ENCODE results near the gene GRIK5.

GRIK5 gene

DNA sequence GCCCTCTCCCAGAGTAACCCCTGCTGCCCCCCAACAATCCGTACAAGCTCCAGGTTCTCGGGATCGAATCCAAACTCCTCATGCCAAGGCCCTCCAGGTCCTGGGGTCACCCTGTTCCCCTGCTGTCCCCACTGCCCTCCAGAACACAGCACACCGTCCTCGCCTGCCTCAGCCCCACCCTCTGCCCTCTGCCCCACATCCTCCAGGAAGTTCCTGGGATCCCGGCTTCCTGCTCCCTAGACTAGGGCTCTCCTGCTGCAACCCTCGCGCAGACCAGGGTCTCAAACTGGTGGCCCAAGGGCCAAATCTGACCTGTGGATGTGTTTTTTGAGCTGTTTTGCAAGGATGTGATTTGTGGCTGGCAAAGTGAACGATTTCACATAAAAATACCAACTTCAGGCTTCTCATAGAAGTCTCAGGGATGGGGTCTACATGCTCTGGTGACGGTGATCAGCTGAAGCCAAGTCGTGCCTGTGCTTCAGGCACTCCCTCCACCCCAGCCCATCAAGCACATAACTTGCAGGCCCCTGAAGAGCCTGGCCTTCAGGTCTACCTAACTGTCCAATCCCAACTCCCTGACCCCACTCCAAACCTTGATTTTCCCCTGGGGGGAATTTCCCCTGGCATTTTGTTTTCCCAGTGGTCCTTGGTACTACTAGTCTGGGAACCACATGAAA, 112.7 kb downstream of the GRIK5 start:
- Histone ChIP-seq H3K4me3 (ENCODE audit: low read length, poor library complexity, severe bottlenecking) (peak overlapping the region; percentile 76), H3K9me3 (ENCODE audit: insufficient read depth, low read depth, low read length) (no peaks in the 10 kb centered on the region), H3K79me2 (ENCODE audit: insufficient read depth, low read length) (no peaks in the 10 kb centered on the region), H3K36me3 (ENCODE audit: insufficient read depth, low read length) (no peaks in the 10 kb centered on the region), H3K9me2 (replicated peaks; ENCODE audit: low read depth, low read length) (no peaks in the 10 kb centered on the region), H4K20me1 (ENCODE audit: insufficient read depth, low read length, poor library complexity, severe bottlenecking) (no peaks in the 10 kb centered on the region), H2AFZ (ENCODE audit: low read length) (no peak overlapping the region), H3K9ac (ENCODE audit: low read depth, low read length, poor library complexity, severe bottlenecking) (peak overlapping the region; percentile 80), H3F3A (ENCODE audit: low read depth) (no peaks in the 10 kb centered on the region), H3K4me2 (ENCODE audit: low read depth, low read length, poor library complexity, severe bottlenecking) (peak overlapping the region; percentile 82), H3K4me1 (ENCODE audit: insufficient read depth, low read length, poor library complexity, severe bottlenecking) (peaks cover 12% of the 10 kb centered on the region), H3K27me3 (ENCODE audit: insufficient read depth, low read length, poor library complexity, severe bottlenecking) (no peaks in the 10 kb centered on the region)
- no peak for TF ChIP-seq EZH2phosphoT487 (IDR thresholded peaks at IDR 0.05; ENCODE audit: borderline replicate concordance)
- TF ChIP-seq, protein P1, sequence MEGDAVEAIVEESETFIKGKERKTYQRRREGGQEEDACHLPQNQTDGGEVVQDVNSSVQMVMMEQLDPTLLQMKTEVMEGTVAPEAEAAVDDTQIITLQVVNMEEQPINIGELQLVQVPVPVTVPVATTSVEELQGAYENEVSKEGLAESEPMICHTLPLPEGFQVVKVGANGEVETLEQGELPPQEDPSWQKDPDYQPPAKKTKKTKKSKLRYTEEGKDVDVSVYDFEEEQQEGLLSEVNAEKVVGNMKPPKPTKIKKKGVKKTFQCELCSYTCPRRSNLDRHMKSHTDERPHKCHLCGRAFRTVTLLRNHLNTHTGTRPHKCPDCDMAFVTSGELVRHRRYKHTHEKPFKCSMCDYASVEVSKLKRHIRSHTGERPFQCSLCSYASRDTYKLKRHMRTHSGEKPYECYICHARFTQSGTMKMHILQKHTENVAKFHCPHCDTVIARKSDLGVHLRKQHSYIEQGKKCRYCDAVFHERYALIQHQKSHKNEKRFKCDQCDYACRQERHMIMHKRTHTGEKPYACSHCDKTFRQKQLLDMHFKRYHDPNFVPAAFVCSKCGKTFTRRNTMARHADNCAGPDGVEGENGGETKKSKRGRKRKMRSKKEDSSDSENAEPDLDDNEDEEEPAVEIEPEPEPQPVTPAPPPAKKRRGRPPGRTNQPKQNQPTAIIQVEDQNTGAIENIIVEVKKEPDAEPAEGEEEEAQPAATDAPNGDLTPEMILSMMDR (conservative IDR thresholded peaks at IDR 0.05; ENCODE audit: low read length) = no peak

DNA sequence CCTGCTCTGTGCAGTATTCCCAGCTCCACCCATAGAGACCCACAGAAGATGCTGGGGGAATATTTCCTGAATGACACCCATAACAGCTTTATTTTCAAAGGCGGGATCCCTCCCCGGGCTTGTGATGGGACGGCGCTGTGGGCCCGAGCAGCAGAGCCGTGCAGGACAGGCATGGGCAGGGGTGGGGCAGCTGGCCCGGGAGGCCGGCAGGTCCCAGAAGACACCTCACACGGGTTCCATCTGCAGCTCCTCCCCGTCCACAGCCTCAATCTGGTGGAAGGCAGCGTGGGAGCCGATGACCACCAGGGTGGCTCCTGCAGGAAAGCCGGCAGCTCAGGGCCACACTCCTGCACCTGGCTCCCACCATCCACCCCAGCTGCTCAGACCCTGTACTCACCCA, 113.4 kb downstream of the GRIK5 start:
- TF ChIP-seq, protein P1 (conservative IDR thresholded peaks at IDR 0.05; ENCODE audit: low read length) = no peak
- no peak for TF ChIP-seq EZH2phosphoT487 (IDR thresholded peaks at IDR 0.05; ENCODE audit: borderline replicate concordance)
- Histone ChIP-seq H3K9me2 (replicated peaks; ENCODE audit: low read depth, low read length) (no peaks in the 10 kb centered on the region), H3K9ac (ENCODE audit: low read depth, low read length, poor library complexity, severe bottlenecking) (no peak overlapping the region)

GRCh38 chr19:41955521-41955920, 114.5 kb downstream of the GRIK5 start:
- Histone ChIP-seq H4K20me1 (ENCODE audit: insufficient read depth, low read length, poor library complexity, severe bottlenecking) (no peaks in the 10 kb centered on the region), H3K9me3 (ENCODE audit: insufficient read depth, low read depth, low read length) (no peaks in the 10 kb centered on the region), H3K4me2 (ENCODE audit: low read depth, low read length, poor library complexity, severe bottlenecking) (no peak overlapping the region), H3K4me1 (ENCODE audit: insufficient read depth, low read length, poor library complexity, severe bottlenecking) (peaks cover 12% of the 10 kb centered on the region), H2AFZ (ENCODE audit: low read length) (no peak overlapping the region), H3K4me3 (ENCODE audit: low read length, poor library complexity, severe bottlenecking) (no peak overlapping the region), H3K79me2 (ENCODE audit: insufficient read depth, low read length) (no peaks in the 10 kb centered on the region), H3F3A (ENCODE audit: low read depth) (no peaks in the 10 kb centered on the region), H3K27me3 (ENCODE audit: insufficient read depth, low read length, poor library complexity, severe bottlenecking) (no peaks in the 10 kb centered on the region), H3K36me3 (ENCODE audit: insufficient read depth, low read length) (no peaks in the 10 kb centered on the region), H3K9me2 (replicated peaks; ENCODE audit: low read depth, low read length) (no peaks in the 10 kb centered on the region), H3K9ac (ENCODE audit: low read depth, low read length, poor library complexity, severe bottlenecking) (no peak overlapping the region)
- no peak for TF ChIP-seq EZH2phosphoT487 (IDR thresholded peaks at IDR 0.05; ENCODE audit: borderline replicate concordance)
- TF ChIP-seq, protein P1 (conservative IDR thresholded peaks at IDR 0.05; ENCODE audit: low read length) = no peak

More for the DNA sequence above, 113.4 kb downstream of the GRIK5 start:
- no peaks in the 10 kb centered on the region for H4K20me1 ChIP-seq (ENCODE audit: insufficient read depth, low read length, poor library complexity, severe bottlenecking)
- H3K36me3 ChIP-seq (ENCODE audit: insufficient read depth, low read length) = no peaks in the 10 kb centered on the region
- H3K9me3 ChIP-seq (ENCODE audit: insufficient read depth, low read depth, low read length) = no peaks in the 10 kb centered on the region
- no peaks in the 10 kb centered on the region for H3K27me3 ChIP-seq (ENCODE audit: insufficient read depth, low read length, poor library complexity, severe bottlenecking)
- no peaks in the 10 kb centered on the region for H3K79me2 ChIP-seq (ENCODE audit: insufficient read depth, low read length)
- H3K4me1 ChIP-seq (ENCODE audit: insufficient read depth, low read length, poor library complexity, severe bottlenecking) = peaks cover 12% of the 10 kb centered on the region
- no peak overlapping the region for H2AFZ ChIP-seq (ENCODE audit: low read length)
- no peak overlapping the region for H3K4me2 ChIP-seq (ENCODE audit: low read depth, low read length, poor library complexity, severe bottlenecking)
- H3K4me3 ChIP-seq (ENCODE audit: low read length, poor library complexity, severe bottlenecking) = no peak overlapping the region
- no peaks in the 10 kb centered on the region for H3F3A ChIP-seq (ENCODE audit: low read depth)
